Activated naive CD4-positive, alpha-beta T cell treated with anti-CD3 and anti-CD28 coated beads, Interleukin-2, amount 50 U/mL, for 24 hours (primary cell): ENCODE data around the gene C10orf90.

Source experiments
- H3K27ac Mint-ChIP-seq: one replicate; pipeline ENCODE4 v1.8.0; 2021; ENCODE audit warnings: mild to moderate bottlenecking, mixed read lengths
- H3K27me3 Mint-ChIP-seq: one replicate; pipeline ENCODE4 v1.8.0; 2021; ENCODE audit warnings: mixed read lengths
- H3K36me3 Mint-ChIP-seq: one replicate; pipeline ENCODE4 v1.8.0; 2021; ENCODE audit warnings: mixed read lengths
- H3K4me1 Mint-ChIP-seq: one replicate; pipeline ENCODE4 v1.8.0; 2021; ENCODE audit warnings: mixed read lengths
- H3K4me3 Mint-ChIP-seq: one replicate; pipeline ENCODE4 v1.8.0; 2021; ENCODE audit warnings: mild to moderate bottlenecking, mixed read lengths
- H3K9me3 Mint-ChIP-seq: one replicate; pipeline ENCODE4 v1.8.0; 2021; ENCODE audit warnings: mixed read lengths

Gene C10orf90

DNA sequence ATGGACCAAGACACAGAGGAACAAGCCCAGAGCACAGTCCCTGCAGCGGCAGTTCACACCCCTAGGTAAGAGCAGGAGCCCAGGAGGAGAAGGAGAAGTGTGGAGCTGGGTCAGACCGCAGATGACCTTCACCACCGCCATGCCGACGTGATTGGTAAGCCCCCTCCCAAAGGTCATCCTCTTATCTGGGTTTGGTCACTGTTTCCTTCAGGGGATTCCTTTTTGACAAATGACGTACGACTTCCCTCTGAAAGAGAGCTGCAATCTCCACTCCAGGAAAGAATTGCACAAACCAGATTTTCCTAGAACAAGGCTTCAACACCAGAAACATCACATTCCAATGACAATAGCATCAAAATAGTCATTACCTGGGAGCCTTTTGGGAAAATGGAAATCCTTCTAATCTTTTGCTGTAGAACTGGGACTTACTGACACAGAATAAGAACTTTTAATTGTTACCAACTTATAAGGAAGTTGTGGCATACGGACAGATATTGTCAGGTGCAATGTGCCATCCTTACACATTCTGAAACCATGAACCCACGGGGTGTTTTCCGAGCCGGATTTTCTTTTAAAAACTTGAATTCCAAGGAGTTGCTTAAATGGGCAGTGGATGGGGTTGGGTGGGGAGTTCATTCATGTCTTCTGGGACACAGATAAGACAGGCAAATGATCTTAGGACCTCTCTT lies 261.4 kb downstream of the C10orf90 start:
- Mint-ChIP-seq H3K9me3 (no peaks in the 10 kb centered on the region), H3K4me3 (no peak overlapping the region), H3K4me1 (no peaks in the 10 kb centered on the region), H3K27me3 (peaks cover 1% of the 10 kb centered on the region), H3K36me3 (no peaks in the 10 kb centered on the region), H3K27ac (no peak overlapping the region)

- Mint-ChIP-seq H3K4me1 (no peaks in the 10 kb centered on the region), H3K9me3 (no peaks in the 10 kb centered on the region), H3K27me3 (peaks cover 1% of the 10 kb centered on the region), H3K27ac (no peak overlapping the region), H3K36me3 (no peaks in the 10 kb centered on the region), H3K4me3 (no peak overlapping the region)
These were observed 262.7 kb downstream of the C10orf90 start for GRCh38 chr10:126407831-126408230.

DNA sequence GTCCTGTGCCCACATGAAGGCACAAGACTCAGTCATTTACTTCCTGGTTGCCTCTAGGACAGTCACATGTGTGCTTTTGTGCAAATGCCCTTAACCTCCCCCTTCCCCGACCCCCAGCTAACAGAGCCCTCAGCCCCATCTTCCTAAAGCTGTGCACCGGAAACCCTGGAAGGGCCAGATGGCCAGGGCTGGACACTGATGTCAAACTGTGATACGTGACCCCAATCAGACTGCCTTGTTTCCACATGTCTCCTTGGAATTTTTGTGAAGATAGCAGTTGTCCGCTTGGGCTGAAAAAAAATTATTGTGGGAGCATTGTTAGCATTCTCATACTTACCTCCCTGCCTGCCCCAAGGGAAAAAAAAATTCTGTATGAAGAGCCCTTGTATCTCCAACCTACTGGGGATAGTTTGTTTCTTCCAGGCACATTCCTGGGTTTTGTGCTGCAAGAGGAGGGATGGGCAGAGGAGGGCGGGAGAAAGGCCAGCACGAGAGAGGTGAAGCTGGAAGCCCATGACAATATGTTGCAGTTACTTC lies 265.2 kb downstream of the C10orf90 start:
- Mint-ChIP-seq H3K4me3 (no peak overlapping the region), H3K27ac (no peak overlapping the region), H3K4me1 (no peaks in the 10 kb centered on the region), H3K27me3 (peaks cover 1% of the 10 kb centered on the region), H3K36me3 (no peaks in the 10 kb centered on the region), H3K9me3 (no peaks in the 10 kb centered on the region)

- Mint-ChIP-seq H3K9me3 (no peaks in the 10 kb centered on the region), H3K4me1 (no peaks in the 10 kb centered on the region), H3K27ac (no peak overlapping the region), H3K27me3 (no peaks in the 10 kb centered on the region), H3K4me3 (no peak overlapping the region), H3K36me3 (no peaks in the 10 kb centered on the region)
These were observed 267.5 kb downstream of the C10orf90 start for GRCh38 chr10:126402721-126403695.

- no peaks in the 10 kb centered on the region for H3K27me3 Mint-ChIP-seq
- no peaks in the 10 kb centered on the region for H3K36me3 Mint-ChIP-seq
- H3K4me1 Mint-ChIP-seq: no peaks in the 10 kb centered on the region
- peaks cover 6% of the 10 kb centered on the region for H3K9me3 Mint-ChIP-seq
- H3K27ac Mint-ChIP-seq: no peak overlapping the region
- no peak overlapping the region for H3K4me3 Mint-ChIP-seq
These were observed 269.9 kb downstream of the C10orf90 start for GRCh38 chr10:126400641-126401040.

GRCh38 chr10:126398924-126399323 lies 271.6 kb downstream of the C10orf90 start:
- no peaks in the 10 kb centered on the region for H3K4me1 Mint-ChIP-seq
- no peak overlapping the region for H3K4me3 Mint-ChIP-seq
- H3K36me3 Mint-ChIP-seq: no peaks in the 10 kb centered on the region
- H3K9me3 Mint-ChIP-seq: peaks cover 7% of the 10 kb centered on the region
- H3K27me3 Mint-ChIP-seq: peaks cover 2% of the 10 kb centered on the region
- no peak overlapping the region for H3K27ac Mint-ChIP-seq

DNA sequence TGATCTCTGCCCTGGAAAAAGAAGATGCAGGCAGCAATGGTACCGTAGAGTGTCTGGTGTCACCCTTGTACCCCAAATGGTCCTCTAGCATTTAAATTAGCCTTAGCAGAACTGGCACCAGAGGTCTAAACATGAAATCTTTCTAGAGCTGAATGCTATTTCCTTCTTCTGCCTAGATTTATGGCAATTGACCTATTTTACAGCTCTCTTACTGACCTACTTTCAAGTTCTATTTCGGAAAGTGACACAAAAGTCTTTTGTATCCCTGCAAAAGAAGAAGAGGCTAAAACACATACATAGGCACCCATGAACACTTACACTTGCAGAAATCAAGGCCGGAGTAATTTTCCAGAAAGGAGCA lies 272.1 kb downstream of the C10orf90 start:
- no peaks in the 10 kb centered on the region for H3K4me1 Mint-ChIP-seq
- peaks cover 2% of the 10 kb centered on the region for H3K27me3 Mint-ChIP-seq
- no peak overlapping the region for H3K27ac Mint-ChIP-seq
- no peak overlapping the region for H3K4me3 Mint-ChIP-seq
- peaks cover 7% of the 10 kb centered on the region for H3K9me3 Mint-ChIP-seq
- no peaks in the 10 kb centered on the region for H3K36me3 Mint-ChIP-seq

GRCh38 chr10:126397640-126398382 lies 272.7 kb downstream of the C10orf90 start:
- H3K36me3 Mint-ChIP-seq: no peaks in the 10 kb centered on the region
- no peaks in the 10 kb centered on the region for H3K4me1 Mint-ChIP-seq
- H3K9me3 Mint-ChIP-seq: peaks cover 7% of the 10 kb centered on the region
- no peak overlapping the region for H3K27ac Mint-ChIP-seq
- H3K4me3 Mint-ChIP-seq: no peak overlapping the region
- peaks cover 2% of the 10 kb centered on the region for H3K27me3 Mint-ChIP-seq

DNA sequence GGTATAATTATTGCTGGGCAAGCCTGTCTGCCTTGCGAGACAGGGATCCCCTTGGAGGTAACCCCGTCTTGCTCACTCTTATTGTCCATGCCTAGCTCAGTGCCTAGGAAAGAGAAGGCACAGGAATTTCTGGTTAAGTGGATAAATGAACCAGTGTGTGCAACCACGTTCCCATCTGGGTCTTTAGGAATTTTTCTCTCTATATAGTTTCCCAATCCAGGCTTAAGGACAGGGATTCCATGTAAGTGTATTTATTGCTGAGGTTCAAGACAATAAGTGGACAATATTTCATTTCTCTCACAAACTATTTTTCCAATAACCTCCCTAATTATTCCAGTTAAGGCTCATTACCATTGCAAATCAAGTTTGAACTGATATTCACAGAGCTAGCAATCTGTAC lies 273.3 kb downstream of the C10orf90 start:
- Mint-ChIP-seq H3K36me3 (no peaks in the 10 kb centered on the region), H3K27ac (no peak overlapping the region), H3K27me3 (peaks cover 2% of the 10 kb centered on the region), H3K9me3 (peaks cover 9% of the 10 kb centered on the region), H3K4me1 (no peaks in the 10 kb centered on the region), H3K4me3 (no peak overlapping the region)

DNA sequence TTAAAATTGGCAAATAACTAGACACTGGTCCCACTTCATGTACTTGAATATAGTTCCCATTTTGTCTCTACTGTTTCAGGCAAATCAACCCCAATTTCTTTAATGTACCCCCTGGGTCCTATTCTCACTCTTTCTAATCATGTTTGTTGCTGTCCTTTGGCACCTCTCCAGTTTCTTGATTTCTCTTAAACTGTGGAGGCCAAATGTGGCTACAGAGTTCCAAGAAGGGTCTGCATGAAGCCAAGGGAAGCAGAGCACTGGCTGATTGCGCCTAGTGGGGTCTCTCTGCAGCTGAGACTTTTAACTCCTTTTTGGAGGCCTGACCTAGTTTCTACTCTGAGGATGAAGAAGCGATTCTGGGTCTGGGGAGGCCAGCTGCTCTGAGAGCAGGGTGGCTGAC lies 275.5 kb downstream of the C10orf90 start:
- Mint-ChIP-seq H3K36me3 (no peaks in the 10 kb centered on the region), H3K27me3 (peaks cover 10% of the 10 kb centered on the region), H3K9me3 (peaks cover 12% of the 10 kb centered on the region), H3K27ac (no peak overlapping the region), H3K4me3 (no peak overlapping the region), H3K4me1 (no peaks in the 10 kb centered on the region)

- peaks cover 12% of the 10 kb centered on the region for H3K9me3 Mint-ChIP-seq
- H3K4me3 Mint-ChIP-seq: no peak overlapping the region
- H3K36me3 Mint-ChIP-seq: no peaks in the 10 kb centered on the region
- no peaks in the 10 kb centered on the region for H3K4me1 Mint-ChIP-seq
- no peak overlapping the region for H3K27ac Mint-ChIP-seq
- H3K27me3 Mint-ChIP-seq: peaks cover 16% of the 10 kb centered on the region
These were observed 277.4 kb downstream of the C10orf90 start for GRCh38 chr10:126393076-126393475.

DNA sequence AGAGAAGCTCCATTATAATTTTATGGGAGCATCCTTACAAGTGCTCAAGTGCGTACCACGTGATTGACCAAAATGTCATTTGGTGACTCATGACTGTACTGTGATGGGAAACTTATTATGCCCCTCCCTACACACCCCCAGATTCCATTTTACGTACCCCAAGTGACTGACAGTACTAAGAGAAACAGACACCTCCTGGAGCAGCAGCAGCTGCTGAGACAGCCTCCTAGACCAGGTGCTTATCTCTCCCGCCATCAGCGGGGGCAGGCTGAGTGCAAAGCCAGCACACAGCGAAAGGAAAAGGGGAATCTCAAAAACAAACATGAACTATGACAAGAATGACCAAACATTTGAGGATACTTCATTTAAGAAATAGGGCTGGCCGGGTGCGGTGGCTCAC lies 278.0 kb downstream of the C10orf90 start:
- Mint-ChIP-seq H3K9me3 (peaks cover 12% of the 10 kb centered on the region), H3K27ac (no peak overlapping the region), H3K4me1 (no peaks in the 10 kb centered on the region), H3K4me3 (no peak overlapping the region), H3K27me3 (peaks cover 17% of the 10 kb centered on the region), H3K36me3 (no peaks in the 10 kb centered on the region)

DNA sequence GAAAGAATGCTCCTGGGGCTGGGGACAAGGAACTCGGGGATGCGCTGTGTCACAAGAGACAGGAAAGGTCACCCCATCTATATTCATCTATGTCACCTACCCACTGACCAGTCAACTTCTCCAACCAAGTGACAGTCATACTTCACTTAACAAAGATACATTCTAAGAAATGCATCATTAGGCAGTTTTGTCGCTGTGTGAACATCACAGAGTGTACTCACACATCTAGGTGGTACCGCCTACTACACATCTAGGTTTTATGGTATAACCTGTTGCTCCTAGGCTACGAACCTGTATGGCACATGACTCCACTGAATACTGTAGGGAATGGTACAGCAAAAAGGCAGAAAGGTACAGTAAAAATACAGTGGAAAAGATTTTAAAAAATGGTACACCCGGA lies 278.4 kb downstream of the C10orf90 start:
- H3K36me3 Mint-ChIP-seq: peaks cover 3% of the 10 kb centered on the region
- peaks cover 3% of the 10 kb centered on the region for H3K4me1 Mint-ChIP-seq
- H3K27ac Mint-ChIP-seq: no peak overlapping the region
- no peak overlapping the region for H3K4me3 Mint-ChIP-seq
- H3K27me3 Mint-ChIP-seq: peaks cover 21% of the 10 kb centered on the region
- peaks cover 12% of the 10 kb centered on the region for H3K9me3 Mint-ChIP-seq

DNA sequence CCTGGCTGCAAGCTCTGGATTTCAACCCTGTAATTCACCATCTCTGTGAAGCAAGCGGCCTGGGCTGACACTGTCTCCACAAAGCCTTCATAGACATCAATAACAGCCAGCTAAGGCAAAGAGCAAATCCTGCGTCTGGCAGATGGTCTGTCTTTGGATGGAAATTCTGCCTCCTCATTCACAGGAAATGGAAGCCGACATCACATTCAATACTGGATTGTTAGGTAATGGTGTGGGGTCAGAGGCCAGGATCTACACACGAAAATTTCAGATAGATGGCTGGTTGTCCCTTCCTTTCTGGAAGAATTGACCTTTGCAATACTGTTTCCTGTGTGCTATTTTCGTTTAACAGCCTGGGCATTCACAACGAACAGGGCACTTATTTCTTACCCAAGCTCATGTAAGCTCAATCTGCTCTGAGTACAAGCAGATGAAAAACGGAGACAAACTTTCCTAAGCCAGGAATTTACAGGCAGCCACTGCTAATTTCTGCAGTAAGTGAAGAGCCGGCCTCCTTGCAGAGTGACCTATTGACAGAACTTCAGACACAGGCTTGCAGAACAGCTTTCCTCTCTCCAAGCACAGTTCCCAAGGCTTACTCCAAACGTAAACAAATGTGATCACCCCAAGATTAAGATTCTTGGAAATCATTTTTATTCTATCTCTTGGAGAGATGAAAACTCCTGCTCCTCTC lies 279.2 kb downstream of the C10orf90 start:
- Mint-ChIP-seq H3K9me3 (peaks cover 12% of the 10 kb centered on the region), H3K36me3 (peaks cover 3% of the 10 kb centered on the region), H3K4me3 (no peak overlapping the region), H3K4me1 (peaks cover 7% of the 10 kb centered on the region), H3K27ac (no peak overlapping the region), H3K27me3 (peaks cover 28% of the 10 kb centered on the region)

GRCh38 chr10:126390324-126390723 lies 280.2 kb downstream of the C10orf90 start:
- Mint-ChIP-seq H3K9me3 (peaks cover 5% of the 10 kb centered on the region), H3K4me1 (peaks cover 7% of the 10 kb centered on the region), H3K36me3 (peaks cover 3% of the 10 kb centered on the region), H3K4me3 (no peak overlapping the region), H3K27ac (no peak overlapping the region), H3K27me3 (peaks cover 37% of the 10 kb centered on the region)
